Stomach (tissue), 4 donors: Measurements from ENCODE around the gene TMEM119.

Source experiments
- CTCF ChIP-seq, 7 experiments: fragments of 450-650 bp in 4 of 7; fragments of 200-600 bp in 3 of 7; sonication (generic) in 3 of 7; IDR thresholded peaks; one replicate each; pipeline ENCODE4 v1.5.1; 2016 to 2019; ENCODE audit warnings: antibody characterized with exemption in 7 of 7, control low read depth in 2 of 7, mild to moderate bottlenecking in 1 of 7
- EP300 ChIP-seq: sonication (generic); formaldehyde crosslinking; IDR thresholded peaks from one replicate; pipeline ENCODE4 v1.6.1; 2017; ENCODE audit warnings: antibody characterized with exemption
- POLR2A ChIP-seq, 4 donors: fragments of 450-650 bp; IDR thresholded peaks; one replicate each; pipeline ENCODE4 v1.6.1; 2016; ENCODE audit warnings: antibody characterized with exemption in 4 of 4, control low read depth in 2 of 4, mild to moderate bottlenecking in 1 of 4, moderate library complexity in 1 of 4
- POLR2AphosphoS5 ChIP-seq, 3 donors: sonication (generic); formaldehyde crosslinking; IDR thresholded peaks; one replicate each; pipeline ENCODE4 v1.6.1; 2016; ENCODE audit warnings: antibody characterized with exemption in 3 of 3

- no peak for TF ChIP-seq CTCF (IDR thresholded peaks at IDR 0.05)
- no peak for TF ChIP-seq POLR2A (IDR thresholded peaks at IDR 0.05)
- TF ChIP-seq EP300 = no peak
- TF ChIP-seq POLR2AphosphoS5 (IDR thresholded peaks at IDR 0.05) = no peak
Observed at GRCh38 chr12:108561852-108562347, 36.0 kb downstream of the TMEM119 start.
